HCEC 1CT (cell line): ENCODE measurements around the gene RSRC1.
A peak's percentile ranks its signal among the peaks of the same experiment; 100 is the strongest.
"Not testable (repeated sequence)": the region's sequence is repeated elsewhere in the genome, so short reads cannot be mapped to it uniquely, and the experiment has no call there.

ENCODE experiments used
- DNase-seq: peaks from one replicate; pipeline ENCODE4 v3.0.0-alpha.2; 2017

Gene RSRC1, protein sequence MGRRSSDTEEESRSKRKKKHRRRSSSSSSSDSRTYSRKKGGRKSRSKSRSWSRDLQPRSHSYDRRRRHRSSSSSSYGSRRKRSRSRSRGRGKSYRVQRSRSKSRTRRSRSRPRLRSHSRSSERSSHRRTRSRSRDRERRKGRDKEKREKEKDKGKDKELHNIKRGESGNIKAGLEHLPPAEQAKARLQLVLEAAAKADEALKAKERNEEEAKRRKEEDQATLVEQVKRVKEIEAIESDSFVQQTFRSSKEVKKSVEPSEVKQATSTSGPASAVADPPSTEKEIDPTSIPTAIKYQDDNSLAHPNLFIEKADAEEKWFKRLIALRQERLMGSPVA

DNA sequence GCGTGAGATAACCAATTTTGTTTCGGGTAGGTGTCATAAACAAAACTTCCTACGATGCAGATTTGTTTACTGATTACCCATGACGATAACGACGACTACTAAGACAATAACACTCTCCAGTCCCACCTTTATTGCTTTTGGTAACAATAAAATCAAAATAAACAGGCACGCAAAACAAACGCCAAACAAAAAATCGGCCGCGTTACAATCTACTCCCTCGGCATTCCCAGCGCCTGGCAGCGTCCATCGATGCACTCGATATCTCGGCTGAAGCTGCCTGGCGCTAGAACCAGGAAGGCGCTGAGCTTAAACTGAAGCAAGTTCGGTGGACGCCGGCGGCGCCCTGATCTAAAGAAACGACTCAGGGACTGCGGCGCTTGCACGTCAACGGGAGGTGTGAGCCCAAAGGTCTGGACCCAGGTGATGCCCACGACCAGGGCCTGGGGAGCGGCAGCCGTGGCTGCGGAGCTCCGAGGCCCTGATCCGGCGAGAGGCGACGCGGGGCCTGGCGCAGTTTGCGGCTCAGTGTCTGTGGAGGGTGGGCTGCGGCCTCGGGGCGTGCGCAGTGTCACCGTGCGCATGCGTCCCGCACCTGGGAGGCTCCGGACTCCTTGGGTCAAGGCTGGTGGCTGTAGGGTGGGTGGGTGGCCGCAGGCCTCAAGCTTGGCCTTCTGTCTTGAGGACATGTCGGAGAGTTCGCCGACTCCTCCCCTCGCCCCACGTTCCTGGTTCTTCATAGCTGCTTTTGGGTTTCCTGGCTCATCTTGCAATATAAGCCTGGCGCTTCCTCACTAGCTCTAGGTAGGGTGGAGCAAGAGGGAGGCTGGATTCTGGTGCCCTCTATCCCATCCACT, at the start of gene RSRC1:
RSRC1 (plus strand) TSS at position 286 of the 854 bp plus-strand sequence. CDS start 12,016 bp downstream, outside the sequence.
- peak; percentile 92 for DNase-seq

DNA sequence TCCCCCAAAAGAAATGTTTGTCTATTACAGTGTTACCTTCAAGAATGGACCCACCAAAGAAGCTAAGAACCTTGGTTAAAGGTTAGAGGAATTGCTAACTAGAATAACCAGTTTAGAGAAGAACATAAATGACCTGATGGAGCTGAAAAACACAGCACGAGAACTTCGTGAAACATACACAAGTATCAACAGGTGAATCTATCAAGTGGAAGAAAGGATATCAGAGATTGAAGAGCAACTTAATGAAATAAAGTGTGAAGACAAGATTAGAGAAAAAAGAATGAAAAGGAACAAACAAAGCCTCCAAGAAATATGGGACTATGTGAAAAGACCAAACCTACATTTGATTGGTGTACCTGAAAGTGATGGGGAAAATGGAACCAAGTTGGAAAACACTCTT, 44.3 kb upstream of the RSRC1 start:
- DNase-seq: not testable (repeated sequence)

DNA sequence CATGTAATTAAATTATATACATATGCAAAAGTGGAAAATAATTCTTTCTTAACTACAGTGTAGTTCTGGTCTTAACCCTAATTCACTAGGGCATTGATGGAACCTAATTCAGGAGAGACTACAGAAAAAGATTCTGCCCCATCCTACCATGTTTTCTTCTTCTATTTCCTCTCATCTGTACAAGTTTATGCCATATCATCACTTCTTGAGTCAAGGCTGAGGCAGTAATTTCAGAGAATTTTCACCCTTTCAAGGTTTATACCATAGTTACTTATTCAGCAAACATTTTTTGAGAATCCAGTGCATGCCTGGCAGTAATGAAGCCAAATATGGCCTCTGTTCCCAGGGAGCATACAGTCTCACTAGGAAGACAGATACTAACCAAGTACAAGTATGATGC, 37.1 kb upstream of the RSRC1 start:
- no peak for DNase-seq

DNA sequence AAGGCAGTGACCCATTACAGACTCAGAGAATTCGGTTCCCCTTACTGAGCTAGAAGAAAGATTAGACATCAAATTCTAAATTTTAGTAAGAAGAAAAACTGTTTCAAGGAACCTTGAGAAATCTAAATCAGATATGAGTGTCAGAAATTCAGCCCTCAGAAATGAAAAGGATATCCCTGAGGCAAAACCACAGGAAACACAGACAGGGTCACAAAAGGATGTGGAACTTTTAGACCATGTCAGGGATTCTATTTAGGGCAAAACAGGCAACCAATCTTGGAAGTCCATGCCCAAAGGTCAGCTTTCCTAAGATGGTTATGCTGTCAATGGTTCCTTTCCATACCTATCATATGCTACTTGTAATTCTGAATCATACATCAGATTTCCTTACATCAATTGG, 35.3 kb upstream of the RSRC1 start:
- no peak for DNase-seq

DNA sequence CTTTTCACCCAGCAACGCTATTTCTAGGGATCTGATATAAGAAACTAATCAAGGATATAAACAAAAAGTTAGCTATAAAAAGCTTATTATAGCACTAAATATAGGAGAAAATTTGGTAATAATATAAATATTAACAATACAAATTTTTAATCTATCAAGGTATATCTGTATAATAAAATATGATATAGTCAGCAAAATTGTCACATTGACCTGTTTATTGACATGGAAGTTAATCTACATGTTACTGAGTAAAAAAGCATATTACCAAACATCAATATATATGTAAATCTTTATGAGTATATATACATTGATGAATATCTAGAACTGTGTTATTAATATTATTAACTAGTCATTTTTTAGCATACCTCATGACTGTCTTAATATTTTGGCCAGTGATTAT, 30.3 kb upstream of the RSRC1 start:
- no peak for DNase-seq

DNA sequence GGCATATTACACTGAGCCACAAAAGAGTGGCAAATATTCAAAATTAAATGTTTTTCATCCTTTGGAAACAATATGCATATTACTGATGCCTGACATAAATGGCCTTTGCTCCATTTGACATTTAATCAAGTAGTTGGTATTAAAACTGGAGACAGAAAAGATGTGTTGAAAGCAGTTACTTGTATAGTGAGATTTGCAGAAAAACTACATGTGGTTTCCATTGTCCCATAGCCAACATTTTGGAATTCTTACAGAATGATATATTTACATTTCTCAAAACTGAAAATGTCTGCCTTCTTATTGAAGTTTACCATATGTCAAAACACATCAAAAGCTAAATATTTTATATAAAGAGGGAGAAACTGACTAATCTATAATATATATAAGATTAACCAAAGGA, 25.2 kb upstream of the RSRC1 start:
- DNase-seq: no peak

DNA sequence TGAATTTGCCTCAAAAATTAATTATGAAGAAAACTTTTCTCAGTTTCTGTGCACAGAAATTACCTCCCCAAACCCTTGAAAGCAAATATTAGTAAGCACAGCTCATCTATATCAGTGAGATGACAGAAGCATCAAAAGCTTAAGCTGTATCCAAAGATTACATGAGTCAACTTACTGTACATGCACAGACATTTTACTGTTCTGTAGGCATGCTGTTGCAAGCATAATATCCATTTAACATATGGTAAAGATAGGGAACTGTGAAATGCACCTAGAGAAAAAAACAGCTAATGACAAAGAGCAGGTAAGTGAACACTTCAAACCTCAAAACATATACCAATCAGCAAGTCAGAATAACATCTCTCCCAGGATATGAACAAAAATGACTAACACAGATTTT, 24.5 kb upstream of the RSRC1 start:
- DNase-seq: no peak

DNA sequence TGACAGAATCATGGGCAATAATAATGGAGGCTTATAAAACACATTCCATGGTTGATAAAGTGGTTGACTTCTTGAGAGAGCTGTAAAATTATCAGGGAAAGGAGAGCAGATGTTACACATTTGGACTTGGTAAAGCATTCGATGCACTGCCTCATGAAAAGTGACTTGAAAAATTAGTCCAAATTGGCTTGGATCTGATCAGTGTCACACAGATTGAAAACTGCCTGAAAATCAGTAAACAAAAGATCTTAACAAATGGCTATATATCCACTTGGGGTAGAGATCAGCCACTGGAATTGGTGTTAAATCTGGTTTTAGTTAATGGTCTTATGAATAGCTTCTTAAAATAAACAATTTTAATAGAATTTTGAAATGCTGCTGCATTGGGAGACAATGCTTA, 24.0 kb upstream of the RSRC1 start:
- DNase-seq: no peak

DNA sequence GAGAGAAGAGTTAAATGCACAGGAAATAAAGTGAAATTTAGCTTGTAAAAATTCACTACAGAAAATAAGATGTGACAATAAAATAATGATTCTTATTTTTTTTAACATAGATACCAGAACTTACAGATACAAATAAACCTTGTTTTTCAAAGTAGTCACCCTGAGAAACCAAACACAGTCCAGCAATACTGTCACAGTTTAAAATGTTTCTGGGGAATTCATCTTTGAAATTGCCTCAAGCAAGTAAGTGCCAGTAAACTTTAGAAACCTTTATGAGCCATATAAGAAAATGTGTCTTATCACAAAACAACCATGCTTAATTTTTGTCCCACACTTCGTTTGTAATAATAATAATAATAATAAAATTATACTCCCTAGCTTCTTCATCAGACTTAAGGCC, 23.5 kb upstream of the RSRC1 start:
- DNase-seq: no peak

DNA sequence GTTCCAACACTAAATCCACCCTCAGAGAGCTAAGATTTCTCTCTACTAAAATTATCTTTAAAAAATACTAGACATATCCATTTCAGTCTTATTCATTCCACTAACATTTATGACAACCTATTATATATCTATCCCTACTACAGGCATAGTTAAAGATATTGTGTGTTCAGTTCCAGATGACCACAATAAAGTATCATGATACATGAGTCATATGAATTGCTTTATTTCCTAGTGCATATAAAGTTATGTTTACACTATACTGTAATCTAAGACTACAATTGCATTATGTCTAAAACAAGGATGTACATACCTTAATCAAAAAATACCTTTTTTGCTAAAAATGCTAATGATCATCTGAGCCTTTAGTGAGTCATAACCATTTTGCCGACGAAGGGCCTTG, 23.1 kb upstream of the RSRC1 start:
- no peak for DNase-seq

DNA sequence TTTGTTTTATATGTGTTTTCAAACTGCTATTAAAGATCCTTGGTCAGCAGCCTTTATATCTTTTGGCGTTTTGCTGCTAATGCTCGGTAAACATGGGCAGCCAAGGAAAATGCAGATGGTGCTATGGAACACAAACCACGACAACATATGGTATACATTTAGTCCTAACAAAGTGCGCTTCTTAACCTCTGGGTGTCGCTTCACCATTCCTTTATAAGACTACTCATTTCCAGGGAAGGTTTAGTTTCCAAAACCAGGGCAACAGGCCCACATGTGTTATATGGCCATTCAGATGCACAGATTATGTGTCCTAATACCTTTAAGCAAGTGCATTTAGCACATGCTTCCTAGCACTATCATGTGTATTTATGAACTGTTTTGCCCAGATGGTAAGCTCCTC, 18.4 kb upstream of the RSRC1 start:
- DNase-seq: peak; percentile 76

DNA sequence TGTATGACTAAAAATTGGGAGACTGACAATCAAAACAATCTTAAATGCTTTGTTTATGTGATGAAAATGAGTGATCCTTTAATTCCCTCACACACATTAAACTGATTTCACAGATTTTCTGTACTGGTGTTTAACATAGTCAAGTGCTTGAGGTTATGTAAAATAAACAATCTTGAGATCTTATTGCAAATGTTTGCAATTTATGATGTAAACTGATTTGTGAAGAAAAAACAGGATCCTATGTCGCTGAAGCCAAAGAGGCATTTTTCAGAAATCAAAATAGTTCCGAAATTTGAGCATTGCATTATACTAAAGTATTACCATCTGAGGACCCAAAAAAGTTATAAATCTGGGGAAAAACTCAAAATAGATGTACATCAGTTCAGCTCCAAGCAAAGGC, 16.4 kb upstream of the RSRC1 start:
- DNase-seq: no peak

DNA sequence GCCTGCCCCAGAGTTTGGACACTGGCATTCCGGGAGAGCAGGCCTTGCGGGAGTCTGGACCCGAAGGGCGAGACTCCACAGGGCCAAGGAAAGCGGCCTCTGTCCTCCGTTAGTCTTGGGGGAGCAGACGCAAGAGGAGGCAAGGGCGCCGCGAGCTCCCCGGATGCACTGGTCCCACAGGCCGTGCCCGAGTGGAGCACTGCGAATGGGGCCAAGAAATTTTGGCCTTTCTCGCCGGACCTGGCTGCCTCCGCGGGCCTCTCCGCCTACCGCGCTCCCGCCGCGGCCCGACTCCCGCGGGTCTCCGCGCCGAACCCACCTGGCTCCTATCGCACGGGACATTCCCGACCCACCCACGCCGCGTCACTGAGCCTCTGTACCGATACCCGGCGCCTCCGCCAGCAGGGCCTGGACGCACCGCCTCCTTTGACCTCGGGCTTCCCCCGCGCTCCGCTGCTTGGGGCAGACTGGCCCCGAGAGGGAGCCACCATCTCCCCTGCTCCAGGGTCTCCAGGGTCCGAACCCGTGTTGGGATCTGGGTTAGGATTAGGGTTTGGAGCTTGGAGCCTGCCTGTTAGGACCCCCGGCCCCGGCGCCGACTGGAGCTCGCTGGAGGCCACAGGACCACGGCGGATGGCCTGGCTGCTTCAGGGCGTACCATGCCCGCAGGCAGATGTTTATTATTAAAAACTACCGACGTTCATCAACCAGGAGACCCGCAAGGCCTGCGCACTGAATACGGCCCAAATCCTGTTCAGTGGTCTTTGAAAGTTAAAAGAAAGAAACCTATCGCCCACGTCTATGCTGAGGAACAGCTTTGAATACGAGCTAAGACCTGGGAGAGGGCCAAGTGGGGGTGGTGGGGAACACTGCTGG, 15.4 kb upstream of the RSRC1 start:
- DNase-seq: no peak

DNA sequence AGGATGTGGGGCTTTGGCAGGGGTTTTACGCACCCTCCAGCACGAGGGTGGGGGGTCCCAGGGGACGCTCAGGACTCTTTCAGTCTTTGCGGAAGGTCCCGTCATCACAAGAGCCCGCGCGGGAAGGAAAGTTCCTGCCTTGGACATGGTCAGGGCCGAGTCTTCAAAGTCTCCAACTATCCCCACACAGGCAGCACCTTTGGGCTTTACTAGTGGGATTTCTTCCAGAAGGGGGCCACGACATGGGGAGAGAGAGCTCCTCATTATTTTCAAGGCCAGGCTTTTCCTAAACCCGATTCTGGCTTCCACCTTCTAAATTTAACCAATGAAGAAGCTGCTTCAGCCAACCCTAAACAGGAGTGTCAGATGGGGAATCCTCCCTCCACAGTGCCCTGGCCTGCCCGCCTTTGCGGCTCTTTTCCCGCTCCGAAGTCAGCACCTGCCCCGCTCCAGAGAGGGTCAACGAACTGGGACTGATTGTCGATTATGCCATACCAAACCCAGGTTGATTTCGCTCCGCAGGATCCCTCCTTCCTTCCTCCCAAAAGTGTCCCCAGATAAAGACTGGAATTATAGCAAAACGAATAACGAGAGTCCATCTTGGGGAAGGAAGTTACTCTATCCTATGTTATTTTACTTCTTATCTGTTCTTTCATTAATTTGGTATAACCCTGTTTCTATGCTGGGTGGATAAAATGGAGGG, 14.6 kb upstream of the RSRC1 start:
- no peak for DNase-seq

DNA sequence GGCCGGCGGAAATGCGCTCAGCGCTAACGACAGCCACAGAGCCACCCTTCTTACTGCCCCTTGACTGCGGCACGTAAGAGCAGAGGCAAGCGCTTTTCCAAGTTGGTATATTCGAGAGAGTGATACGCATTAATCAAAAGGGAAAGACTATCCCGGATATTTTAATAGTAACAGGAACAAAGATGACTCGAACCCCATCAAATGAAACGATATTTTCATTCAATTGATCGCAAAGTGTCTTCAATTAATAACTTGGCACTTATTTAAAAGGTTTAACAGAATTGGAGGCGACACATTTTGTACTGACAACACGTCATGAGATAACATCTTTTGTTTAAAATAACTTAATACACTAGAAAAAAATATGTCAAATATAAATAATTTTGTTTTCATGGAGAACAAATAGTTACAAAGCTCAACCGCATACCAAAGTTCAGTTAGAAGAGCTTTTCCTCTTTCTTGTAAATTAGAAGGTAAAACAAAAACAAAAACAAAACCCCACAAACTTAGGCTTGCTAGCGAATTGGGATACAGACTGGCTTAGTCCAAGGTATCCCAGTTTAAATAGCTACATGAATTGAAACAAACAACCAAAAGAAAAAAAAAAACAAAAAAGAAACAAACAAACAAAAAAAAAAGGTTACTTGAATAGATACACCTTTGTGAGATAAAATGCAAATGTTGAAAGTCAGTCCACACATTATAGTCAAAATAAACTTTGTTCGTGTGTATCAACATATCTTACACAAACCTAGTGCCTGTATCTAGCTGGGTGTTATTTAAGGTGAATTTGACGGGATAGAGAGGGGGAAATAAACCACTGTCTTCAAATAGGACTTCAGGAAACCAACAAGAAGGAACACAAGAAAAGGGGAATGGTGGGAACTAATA, 13.8 kb upstream of the RSRC1 start:
- no peak for DNase-seq

DNA sequence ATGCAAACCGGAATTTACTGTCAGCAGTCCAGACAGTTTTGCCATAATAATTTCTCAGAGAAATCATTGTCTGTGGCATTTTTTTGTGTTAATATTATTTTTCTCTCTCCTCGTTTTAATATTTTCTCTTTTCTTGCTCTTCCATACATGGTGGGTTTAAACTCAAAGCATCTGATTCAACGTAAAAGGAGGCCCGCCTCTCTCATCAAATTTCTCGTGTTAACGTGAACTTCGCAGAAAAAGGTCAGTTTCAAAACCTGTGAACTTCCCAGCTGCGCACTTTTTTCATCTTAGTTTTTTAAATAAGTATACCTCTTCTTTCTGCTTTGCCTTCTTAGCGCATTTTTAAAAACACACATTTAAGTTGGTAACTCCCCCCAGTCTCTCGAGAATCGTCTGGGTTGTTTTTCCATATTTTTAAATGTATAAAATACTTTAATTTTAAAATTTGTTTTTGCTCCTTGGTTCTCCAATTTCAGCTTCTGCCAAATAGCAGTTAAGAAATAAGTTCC, 12.8 kb upstream of the RSRC1 start:
- DNase-seq: no peak

DNA sequence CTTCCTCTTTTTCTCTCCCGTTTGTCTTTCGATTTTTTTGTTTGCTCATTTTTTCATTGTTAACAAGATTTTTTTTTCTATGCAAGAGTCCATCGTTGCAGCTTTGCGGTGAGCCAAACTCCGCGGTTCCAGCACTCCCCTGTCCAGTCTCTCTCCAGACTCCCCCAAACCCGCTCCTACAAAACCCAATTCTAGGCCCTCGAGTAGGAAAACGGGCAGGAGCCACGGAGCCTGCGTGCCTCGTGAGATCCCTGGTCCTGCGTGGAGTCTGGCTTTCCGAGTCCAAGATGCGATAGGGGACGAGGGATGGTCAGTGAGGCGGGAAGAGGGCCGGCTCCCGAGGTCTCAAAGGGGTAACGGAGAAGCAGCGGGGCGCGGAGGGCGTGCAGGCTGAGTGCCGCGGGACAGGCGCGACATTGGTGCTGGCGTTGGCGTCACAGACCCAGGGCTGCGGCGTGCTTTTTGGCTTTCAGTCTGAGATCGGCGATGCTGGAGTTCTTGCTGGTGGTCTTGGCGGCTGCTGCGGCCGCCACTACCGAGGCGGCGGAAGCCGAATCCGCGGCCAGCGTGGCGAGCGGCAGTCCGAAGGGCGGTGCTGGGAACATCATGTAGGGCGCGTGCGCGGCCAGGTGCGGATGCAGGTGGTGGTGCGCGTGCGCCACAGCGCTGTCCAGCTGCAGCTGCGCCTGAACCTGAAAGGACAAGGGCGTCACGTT, 12.1 kb upstream of the RSRC1 start:
- DNase-seq: no peak

DNA sequence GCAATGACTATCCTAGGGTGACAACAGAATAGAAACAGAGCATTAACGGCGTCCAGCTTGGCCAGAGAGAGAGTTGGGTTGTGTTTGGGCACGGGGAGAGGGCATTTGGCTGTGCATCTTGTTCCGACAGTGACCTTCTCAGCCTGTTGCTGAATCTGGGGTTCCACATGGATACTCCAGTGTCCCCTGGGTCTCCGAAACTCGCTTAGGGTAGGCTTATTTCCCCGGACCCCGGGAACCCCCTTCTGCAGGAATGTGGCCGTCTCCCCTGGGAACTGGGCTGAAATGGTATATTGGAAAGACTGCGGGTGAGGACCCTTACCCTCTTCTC, 11.6 kb upstream of the RSRC1 start:
- no peak for DNase-seq

DNA sequence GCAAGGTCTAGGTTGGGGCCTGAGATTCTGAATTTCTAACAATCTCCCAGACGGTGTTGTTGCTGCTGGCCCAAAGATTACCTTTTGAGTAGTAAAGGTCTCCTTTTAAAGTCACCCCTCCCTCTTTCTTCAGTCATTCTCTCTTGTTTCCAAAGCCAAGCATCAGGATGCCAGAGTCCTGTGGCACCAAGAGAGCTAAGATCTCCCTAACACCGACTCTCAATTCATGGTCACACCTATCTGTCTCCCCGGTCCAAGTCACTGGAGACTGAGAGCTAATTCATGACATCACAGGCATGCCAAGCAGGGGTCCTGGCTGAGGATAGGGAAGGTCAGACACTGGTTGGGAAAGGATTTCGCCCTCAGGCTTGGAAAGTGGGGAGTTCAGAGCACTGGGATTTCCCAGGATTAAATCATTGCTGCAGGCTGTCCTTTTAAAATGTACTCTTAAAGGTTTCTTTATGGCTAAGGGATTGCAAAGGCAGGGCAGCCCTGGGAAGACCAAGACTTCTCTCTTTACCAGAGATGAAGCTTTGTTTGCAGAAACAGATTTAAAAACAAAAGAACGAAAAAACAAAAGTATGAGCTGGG, 11.0 kb upstream of the RSRC1 start:
- no peak for DNase-seq

DNA sequence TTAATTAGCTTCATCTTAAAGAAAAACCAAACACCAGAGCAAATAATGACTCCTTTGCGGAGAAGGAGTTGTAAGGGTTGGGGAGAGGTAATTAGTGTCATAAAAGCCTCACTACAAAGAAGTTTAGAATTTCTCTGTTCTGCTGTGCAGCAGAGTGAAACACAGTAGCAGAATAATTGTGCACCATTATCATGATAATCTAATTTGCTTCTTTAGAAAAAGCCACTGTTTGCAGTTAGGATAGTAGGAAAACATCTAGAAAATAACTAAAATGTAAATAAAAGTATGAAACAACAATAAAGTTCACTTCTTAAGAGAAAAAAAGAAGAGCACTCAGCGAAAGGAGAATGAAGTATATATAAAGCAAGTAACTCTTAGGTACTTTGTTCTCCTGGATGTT, 9.2 kb upstream of the RSRC1 start:
- DNase-seq: no peak
